ENCODE data around the gene BIK.

The BIK gene

GRCh38 chr22:43159484-43160178 lies 49.1 kb downstream of the BIK start:
- H3K4me3 ChIP-seq (ENCODE audit: low read length): no peak overlapping the region
- peak; percentile 57 for TF ChIP-seq CTCF (IDR thresholded peaks at IDR 0.05; ENCODE audit: insufficient read depth, low read depth, low read length, missing control alignments)
- no peak for DNase-seq (ENCODE audit: low read depth)

- H3K4me3 ChIP-seq (ENCODE audit: low read length): no peak overlapping the region
- DNase-seq (ENCODE audit: low read depth): no peak
- TF ChIP-seq CTCF (IDR thresholded peaks at IDR 0.05; ENCODE audit: insufficient read depth, low read depth, low read length, missing control alignments): no peak
These were observed 50.1 kb downstream of the BIK start for GRCh38 chr22:43160497-43161126.

- TF ChIP-seq CTCF (IDR thresholded peaks at IDR 0.05; ENCODE audit: insufficient read depth, low read depth, low read length, missing control alignments): no peak
- no peak overlapping the region for H3K4me3 ChIP-seq (ENCODE audit: low read length)
- no peak for DNase-seq (ENCODE audit: low read depth)
These were observed 52.0 kb downstream of the BIK start for GRCh38 chr22:43162412-43163150.

GRCh38 chr22:43163241-43163795 lies 52.8 kb downstream of the BIK start:
- no peak for TF ChIP-seq CTCF (IDR thresholded peaks at IDR 0.05; ENCODE audit: insufficient read depth, low read depth, low read length, missing control alignments)
- no peak for DNase-seq (ENCODE audit: low read depth)
- H3K4me3 ChIP-seq (ENCODE audit: low read length): no peak overlapping the region

- DNase-seq (ENCODE audit: low read depth): no peak
- H3K4me3 ChIP-seq (ENCODE audit: low read length): no peak overlapping the region
- TF ChIP-seq CTCF (IDR thresholded peaks at IDR 0.05; ENCODE audit: insufficient read depth, low read depth, low read length, missing control alignments): no peak
These were observed 54.1 kb downstream of the BIK start for GRCh38 chr22:43164636-43165035.

- no peak overlapping the region for H3K4me3 ChIP-seq (ENCODE audit: low read length)
- no peak for DNase-seq (ENCODE audit: low read depth)
- TF ChIP-seq CTCF (IDR thresholded peaks at IDR 0.05; ENCODE audit: insufficient read depth, low read depth, low read length, missing control alignments): no peak
These were observed 55.8 kb downstream of the BIK start for GRCh38 chr22:43166132-43166930.

All from epithelial cell of esophagus (primary cell).